ENCODE results near the gene ANKRD44.

ANKRD44 gene

DNA sequence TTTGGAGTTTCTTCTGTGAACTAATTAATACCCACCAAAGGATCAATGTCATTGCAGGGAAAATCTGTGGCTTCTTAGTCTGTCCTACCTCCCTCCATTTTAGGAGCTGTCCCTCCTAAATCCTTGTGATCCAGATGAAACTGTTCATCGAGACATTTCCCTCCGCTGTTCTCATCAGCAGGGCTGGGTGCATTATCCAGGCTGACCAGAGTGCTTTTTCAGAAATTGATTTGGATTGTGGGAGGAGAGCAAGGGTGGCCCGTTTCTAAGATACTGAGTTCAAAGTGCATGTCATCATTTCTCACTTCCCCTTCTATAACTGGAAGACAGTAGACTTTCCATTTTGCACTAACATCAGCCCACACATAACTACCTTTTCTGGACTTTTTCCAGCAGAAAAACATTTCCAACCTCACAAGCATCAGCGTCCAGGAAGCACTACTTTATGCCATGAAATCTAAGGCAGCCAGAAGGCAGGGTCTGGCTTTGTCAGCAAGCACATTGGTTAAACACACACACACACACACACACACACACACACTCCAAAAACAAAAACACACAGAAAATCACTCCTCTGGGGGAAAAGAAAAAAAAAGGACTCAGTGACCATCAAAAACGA is 94.1 kb downstream of the ANKRD44 start:
- TF ChIP-seq, protein P1, sequence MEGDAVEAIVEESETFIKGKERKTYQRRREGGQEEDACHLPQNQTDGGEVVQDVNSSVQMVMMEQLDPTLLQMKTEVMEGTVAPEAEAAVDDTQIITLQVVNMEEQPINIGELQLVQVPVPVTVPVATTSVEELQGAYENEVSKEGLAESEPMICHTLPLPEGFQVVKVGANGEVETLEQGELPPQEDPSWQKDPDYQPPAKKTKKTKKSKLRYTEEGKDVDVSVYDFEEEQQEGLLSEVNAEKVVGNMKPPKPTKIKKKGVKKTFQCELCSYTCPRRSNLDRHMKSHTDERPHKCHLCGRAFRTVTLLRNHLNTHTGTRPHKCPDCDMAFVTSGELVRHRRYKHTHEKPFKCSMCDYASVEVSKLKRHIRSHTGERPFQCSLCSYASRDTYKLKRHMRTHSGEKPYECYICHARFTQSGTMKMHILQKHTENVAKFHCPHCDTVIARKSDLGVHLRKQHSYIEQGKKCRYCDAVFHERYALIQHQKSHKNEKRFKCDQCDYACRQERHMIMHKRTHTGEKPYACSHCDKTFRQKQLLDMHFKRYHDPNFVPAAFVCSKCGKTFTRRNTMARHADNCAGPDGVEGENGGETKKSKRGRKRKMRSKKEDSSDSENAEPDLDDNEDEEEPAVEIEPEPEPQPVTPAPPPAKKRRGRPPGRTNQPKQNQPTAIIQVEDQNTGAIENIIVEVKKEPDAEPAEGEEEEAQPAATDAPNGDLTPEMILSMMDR (IDR thresholded peaks at IDR 0.05; ENCODE audit: low read depth, low read length, missing control alignments), result no peak
- no peak for DNase-seq (ENCODE audit: extremely low read depth, low read depth)
- no peak overlapping the region for H3K4me3 ChIP-seq (replicated peaks; ENCODE audit: low read depth, low read length)

DNA sequence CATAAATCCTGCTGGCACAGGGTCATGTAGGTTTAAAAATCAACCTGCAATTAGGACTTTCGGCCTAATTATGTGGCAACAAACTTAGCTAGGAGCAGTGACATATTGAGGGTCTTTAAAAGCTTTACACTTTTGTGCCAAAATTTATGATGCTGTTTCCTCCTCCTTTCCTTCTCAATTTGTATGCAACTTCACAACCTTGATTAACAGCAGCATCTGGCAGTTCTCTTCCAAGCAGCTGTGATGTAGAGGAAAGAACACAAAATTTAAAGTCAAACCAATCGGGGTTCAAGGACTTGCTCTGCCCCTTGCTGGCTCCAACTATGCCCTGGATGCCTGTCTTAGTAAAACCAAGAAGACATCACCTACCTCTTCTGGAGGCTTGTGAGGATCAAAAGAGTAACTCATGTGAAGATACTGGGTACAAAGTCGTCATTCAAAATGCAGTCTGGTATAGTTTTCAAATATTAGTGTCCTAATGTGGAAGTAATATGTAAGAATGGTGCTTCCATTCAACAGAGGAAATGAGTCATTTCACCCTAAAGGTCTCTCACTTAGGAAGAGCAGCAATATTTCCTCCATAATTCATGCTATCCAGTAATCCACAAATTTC is 94.7 kb downstream of the ANKRD44 start:
- TF ChIP-seq, protein P1 (IDR thresholded peaks at IDR 0.05; ENCODE audit: low read depth, low read length, missing control alignments), result no peak
- no peak for DNase-seq (ENCODE audit: extremely low read depth, low read depth)
- no peak overlapping the region for H3K4me3 ChIP-seq (replicated peaks; ENCODE audit: low read depth, low read length)

DNA sequence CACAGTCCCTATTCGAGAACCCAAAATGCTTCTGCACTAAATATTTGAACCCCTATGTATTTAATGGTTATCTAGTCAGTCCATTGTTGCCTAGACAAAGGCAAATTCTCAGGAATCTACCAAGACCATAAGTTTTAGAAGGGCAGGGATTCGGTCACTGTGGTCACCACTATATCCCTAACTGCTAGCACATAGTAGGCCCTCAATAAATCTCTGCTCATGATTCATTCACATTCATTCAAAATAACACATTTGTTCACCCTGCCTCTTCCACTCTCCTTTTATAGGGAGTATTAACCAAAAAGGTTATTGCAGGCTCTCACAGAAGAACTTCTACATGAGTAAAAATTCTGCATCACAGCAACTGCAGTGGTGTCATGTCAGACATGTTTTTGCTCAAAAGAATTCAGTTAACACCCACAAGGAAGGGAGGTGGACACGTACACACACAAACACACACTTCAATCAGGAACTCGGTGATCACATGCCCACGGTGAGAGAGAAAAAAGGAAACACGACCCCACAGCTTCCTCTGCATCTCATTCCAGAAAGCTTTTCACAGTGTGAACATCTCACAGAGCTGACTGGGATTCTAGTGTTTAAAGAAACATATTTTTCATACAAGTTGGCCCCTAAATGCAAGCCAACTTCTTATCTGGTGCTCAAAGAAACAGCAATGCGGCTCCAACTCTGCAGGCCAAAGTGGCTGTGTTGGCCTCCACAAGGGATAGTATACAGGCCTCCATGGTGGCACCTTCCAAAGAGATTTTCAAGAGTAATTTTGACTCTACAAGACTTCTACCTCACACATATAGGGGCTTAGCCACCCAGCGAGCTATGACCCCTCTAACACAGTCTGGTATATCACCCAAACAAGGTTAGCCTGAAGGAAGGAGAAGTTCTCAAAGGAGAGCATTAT is 98.0 kb downstream of the ANKRD44 start:
- DNase-seq (ENCODE audit: extremely low read depth, low read depth), result no peak
- TF ChIP-seq, protein P1 (IDR thresholded peaks at IDR 0.05; ENCODE audit: low read depth, low read length, missing control alignments), result no peak
- H3K4me3 ChIP-seq (replicated peaks; ENCODE audit: low read depth, low read length), result no peak overlapping the region

DNA sequence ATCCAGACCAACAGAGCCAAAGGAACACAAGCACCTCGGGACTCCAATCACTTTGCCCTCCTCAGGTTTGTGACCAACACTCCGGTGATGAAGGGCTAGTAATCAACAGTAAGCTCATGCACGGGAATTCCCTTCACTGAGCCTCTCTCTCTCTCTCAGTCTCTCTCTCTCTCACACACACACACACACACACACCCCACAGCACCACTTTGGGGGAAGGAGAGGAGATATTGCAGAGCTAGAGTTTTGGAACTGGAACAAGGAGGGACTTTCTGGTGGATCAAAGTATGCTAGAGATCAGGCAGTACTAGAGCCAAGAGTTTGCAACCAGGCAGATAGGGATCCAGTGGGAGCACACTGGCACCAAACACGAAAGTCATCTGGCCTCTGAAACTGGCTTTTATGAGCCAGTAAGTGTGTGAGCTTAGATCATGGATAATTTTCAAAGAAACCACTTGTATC is 98.7 kb downstream of the ANKRD44 start:
- TF ChIP-seq, protein P1 (IDR thresholded peaks at IDR 0.05; ENCODE audit: low read depth, low read length, missing control alignments), result no peak
- no peak overlapping the region for H3K4me3 ChIP-seq (replicated peaks; ENCODE audit: low read depth, low read length)
- no peak for DNase-seq (ENCODE audit: extremely low read depth, low read depth)

DNA sequence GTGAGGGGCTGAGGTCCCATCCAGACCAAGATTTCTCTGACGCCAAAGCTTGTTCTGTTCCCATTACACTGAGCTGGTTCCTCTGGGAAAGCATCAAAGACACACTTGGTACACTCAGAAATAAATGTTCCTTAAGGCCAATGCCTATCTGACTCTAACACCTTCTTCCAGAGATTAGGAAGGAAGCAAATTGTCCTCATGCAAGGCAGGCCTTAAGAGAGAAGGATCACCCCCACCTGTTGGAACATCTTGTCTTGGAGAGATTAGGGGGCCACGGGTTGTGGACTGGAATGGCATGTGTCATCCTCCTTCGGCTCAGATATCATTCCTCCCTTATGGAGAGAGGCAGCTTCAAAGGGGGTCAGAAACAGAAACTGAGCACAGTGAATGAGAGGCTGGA is 100.2 kb downstream of the ANKRD44 start:
- TF ChIP-seq, protein P1 (IDR thresholded peaks at IDR 0.05; ENCODE audit: low read depth, low read length, missing control alignments), result no peak
- no peak for DNase-seq (ENCODE audit: extremely low read depth, low read depth)
- no peak overlapping the region for H3K4me3 ChIP-seq (replicated peaks; ENCODE audit: low read depth, low read length)

DNA sequence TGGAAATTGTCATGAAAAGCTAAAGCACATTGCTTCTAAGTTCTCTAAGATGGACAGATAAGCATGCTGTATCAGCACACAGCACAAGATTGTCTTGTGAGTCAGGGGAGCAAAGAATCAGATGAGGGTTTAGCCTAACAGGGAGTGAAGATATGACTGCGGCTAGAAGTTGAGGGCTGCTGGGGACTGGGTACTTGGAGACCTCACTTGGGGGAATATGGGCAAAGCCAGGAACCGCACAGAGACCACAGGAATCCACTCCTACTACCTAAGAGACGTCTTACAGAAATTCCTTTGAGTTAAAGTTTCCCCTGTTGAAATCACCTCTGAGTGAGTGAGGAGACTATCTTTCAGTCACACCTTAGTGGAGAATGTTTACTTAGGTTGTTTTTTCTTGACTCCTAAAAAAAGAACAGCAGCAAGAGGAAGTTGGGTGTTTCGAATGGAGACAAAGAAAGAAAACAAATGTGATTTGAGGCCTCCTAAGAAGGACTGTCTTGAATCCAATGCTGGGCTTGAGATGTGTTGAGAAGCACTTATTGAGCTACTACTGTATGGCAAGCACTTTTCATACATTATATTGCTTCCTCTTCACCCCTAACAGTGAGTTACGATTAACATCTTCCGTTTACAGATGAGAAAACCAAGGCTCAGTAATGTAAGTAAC is 100.7 kb downstream of the ANKRD44 start:
- H3K4me3 ChIP-seq (replicated peaks; ENCODE audit: low read depth, low read length), result no peak overlapping the region
- TF ChIP-seq, protein P1 (IDR thresholded peaks at IDR 0.05; ENCODE audit: low read depth, low read length, missing control alignments), result no peak
- DNase-seq (ENCODE audit: extremely low read depth, low read depth), result no peak

Data from HFF-Myc (cell line).